Stimulated activated CD8-positive, alpha-beta memory T cell treated with anti-CD3 and anti-CD28 coated beads, Interleukin-4, amount 100 ng/mL, for 24 hours (primary cell): Measurements from ENCODE around the gene CCL18.
"Not testable (repeated sequence)": the region's sequence is repeated elsewhere in the genome, so short reads cannot be mapped to it uniquely, and the experiment has no call there.

ENCODE experiments used
- DNase-seq: peaks from one replicate; pipeline ENCODE4 v3.0.0-alpha.2; 2020; ENCODE audit warnings: low read depth

Gene CCL18

GRCh38 chr17:36104246-36104645 is 40.2 kb downstream of the CCL18 start:
- DNase-seq: not testable (repeated sequence)

GRCh38 chr17:36104701-36105181 is 40.7 kb downstream of the CCL18 start:
- DNase-seq: no peak

DNA sequence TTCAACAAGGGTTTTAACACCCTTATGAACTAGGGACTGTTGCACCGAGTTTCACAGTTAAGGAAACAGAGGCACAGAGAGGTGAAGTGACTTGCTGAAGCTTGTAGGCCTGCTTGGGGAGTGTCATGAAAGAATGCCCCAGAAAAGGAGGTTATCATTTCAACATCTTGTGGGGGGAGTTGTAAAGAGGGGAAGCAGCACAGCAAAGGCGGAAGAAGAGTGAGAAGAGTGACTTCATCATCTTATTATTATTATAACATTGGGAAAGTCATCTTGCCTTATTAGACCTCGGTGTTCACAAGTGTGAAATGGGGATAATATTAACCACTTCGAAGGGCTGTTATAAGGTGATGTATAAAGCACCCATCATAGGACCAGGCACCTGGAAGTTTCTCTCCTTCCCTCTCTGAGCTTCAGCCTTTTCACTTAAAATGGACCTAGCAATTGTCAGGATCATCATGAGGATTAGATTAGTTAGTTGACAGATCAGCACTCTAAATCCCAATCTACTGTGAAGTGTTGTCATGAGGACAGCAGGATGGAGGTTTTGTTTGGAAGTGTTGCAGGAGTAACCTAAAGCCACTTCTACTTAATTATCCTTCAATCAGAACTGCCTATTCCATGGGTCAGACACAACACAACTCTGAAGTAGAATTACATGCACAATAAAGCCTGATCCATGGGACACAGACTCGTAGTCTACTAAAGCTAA is 41.9 kb downstream of the CCL18 start:
- no peak for DNase-seq

DNA sequence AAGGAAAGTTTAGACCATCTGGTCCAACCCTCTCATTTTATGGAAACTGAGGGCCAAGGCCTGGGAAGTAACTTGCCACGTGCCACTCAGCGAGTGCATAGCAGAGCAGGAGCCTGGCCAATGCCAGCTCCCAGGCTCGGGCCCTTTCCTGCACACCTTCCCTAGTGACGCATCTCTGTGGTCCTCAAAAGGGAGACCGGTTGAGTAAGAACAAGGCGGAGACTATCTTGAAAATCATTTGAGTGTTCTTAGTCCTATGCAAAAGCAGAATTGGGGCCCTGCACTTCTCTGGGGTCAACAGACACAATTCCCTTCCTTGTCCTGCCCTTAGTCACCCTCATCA is 42.4 kb downstream of the CCL18 start:
- no peak for DNase-seq

GRCh38 chr17:36107660-36108059 is 43.6 kb downstream of the CCL18 start:
- no peak for DNase-seq

GRCh38 chr17:36108265-36108664 is 44.2 kb downstream of the CCL18 start:
- not testable (repeated sequence) for DNase-seq

- DNase-seq: no peak
Observed at GRCh38 chr17:36111068-36111490, 47.0 kb downstream of the CCL18 start.

DNA sequence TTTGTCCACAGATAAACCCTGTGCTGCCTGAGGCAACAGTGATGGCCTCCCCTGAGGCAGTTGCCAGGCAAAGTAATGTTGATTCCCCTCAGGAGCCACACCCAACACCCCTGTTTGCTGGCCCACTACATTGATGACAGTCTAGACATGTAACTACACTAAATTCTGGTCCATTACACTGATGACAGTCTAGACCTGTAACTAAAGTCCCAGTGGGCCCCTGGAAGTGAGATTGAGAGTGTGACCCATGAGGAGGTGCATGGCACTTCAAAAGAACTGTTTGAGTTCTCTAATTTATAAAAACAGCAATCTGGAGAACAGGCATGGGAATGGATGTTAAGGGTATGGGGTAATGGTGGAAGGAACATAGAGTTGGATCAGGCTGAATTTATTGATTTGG is 48.5 kb downstream of the CCL18 start:
- no peak for DNase-seq

DNA sequence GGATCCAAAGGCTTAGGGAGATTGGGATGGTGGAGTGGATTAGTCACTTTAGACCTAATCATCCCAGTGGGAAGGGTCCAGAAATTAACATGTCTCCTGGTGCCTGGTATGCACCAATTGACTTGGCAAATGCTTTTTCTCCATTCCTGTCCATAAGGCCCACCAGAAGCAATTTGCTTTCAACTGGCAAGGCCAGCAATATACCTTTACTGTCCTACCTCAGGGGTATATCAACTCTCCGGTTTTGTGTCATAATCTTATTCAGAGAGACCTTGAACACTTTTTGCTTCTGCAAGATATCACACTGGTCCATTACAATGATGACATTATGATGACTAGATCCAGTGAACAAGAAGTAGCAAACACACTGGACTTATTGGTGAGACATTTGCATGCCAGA is 49.1 kb downstream of the CCL18 start:
- not testable (repeated sequence) for DNase-seq

GRCh38 chr17:36114971-36115648 is 51.0 kb downstream of the CCL18 start:
- DNase-seq: not testable (repeated sequence)

DNA sequence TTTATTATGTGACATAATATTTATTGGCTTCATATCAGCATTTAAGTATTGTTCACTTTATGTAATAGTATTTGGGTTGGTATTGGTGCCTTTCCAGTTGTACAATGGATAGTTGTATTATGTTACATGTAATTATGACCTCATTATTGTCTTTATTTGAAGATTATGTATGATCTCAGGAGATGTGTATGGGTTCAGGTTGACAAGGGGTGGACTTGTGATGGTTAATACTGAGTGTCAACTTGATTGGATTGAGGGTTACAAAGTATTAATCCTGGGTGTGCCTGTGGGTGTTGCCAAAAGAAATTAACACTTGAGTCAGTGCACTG is 51.5 kb downstream of the CCL18 start:
- not testable (repeated sequence) for DNase-seq

- DNase-seq: no peak
Observed at GRCh38 chr17:36117505-36118382, 53.7 kb downstream of the CCL18 start.

DNA sequence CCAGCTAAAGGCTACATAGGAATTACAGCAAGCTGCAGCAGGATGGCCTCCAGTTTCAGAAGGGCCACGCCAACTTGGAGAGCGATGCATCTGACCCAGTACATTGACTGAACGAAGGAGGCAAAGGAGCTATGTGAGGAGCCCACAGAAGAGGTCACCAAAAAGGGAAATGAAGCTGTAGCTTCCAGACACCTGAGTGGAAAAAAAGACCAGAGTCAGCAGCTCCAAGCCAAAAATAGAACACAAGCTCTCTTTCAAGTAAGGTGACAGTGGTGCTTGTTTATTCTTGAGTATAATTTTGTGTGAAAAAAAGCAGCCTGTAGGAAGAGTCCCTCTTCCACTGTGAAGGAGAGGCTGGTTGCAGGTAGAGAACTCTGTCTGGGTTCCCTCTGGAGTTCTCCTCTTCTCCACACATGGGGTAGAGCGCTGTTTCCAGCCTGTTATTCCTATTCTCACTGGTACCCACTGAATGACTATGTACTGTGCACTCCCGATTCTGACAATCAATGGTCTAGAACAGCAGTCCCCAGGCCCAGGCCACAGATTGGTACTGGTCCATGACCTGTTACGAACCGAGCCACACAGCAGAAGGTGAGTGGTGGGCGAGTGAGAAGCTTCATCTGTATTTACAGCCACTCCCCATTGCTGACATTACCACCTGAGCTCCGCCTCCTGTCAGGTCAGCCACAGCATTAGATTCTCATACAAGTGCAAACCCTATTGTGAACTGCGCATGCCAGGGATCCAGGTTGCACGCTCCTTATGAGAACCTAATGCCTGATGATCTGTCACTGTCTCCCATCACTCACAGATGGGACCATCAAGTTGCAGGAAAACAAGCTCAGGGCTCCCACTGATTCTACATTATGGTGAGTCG is 54.6 kb downstream of the CCL18 start:
- no peak for DNase-seq

- no peak for DNase-seq
Observed at GRCh38 chr17:36120221-36120620, 56.1 kb downstream of the CCL18 start.

DNA sequence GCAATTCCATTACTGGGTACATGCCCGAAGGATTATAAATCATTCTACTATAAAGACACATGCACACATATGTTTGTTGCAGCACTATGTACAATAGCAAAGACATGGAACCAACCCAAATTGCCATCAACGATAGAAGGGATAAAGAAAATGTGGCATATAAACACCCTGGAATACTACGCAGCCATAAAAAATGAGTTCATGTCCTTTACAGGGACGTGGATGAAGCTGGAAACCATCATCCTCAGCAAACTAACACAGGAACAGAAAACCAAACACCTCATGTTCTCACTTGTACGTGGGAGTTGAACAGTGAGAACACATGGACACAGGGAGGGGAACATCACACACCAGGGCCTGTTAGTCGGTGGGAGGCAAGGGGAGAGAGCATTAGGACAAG is 57.0 kb downstream of the CCL18 start:
- DNase-seq: not testable (repeated sequence)
